GM23248 (cell line): Measurements from ENCODE around the gene DOC2A. TPM values are rescaled to one million over a fixed set of nuclear protein-coding genes. Genes with fewer than 3 reads are reported as not detected.

Experiments used
- DNase-seq: peaks from one replicate; pipeline ENCODE4 v3.0.0-alpha.2; 2015
- H2AFZ ChIP-seq: fragments of 200-600 bp; sonication (generic); 2 replicates; pipeline ENCODE4 v1.6.1; 2016; ENCODE audit warnings: antibody characterized with exemption
- H3F3A ChIP-seq: fragments of 200-600 bp; sonication (generic); 2 replicates; pipeline ENCODE4 v1.6.1; 2016; ENCODE audit warnings: mild to moderate bottlenecking, antibody characterized with exemption, mixed run types; ENCODE audit not compliant: insufficient read depth
- H3K27ac ChIP-seq: fragments of 200-600 bp; sonication (generic); 2 replicates; pipeline ENCODE4 v1.5.1; 2016; ENCODE audit warnings: mild to moderate bottlenecking
- H3K27me3 ChIP-seq: fragments of 200-600 bp; sonication (generic); replicated peaks from 2 replicates; pipeline ENCODE4 v1.6.1; 2016; ENCODE audit warnings: mild to moderate bottlenecking; ENCODE audit not compliant: insufficient read depth
- H3K36me3 ChIP-seq: fragments of 200-600 bp; sonication (generic); 2 replicates; pipeline ENCODE4 v1.6.1; 2016; ENCODE audit warnings: low read depth, mild to moderate bottlenecking
- H3K4me1 ChIP-seq: fragments of 200-600 bp; sonication (generic); 2 replicates; pipeline ENCODE4 v1.6.1; 2016; ENCODE audit warnings: mild to moderate bottlenecking; ENCODE audit not compliant: insufficient read depth
- H3K4me2 ChIP-seq: fragments of 200-600 bp; sonication (generic); one replicate; pipeline ENCODE4 v1.6.1; 2016; ENCODE audit warnings: mild to moderate bottlenecking; ENCODE audit not compliant: unreplicated experiment
- H3K4me3 ChIP-seq: fragments of 200-600 bp; sonication (generic); 2 replicates; pipeline ENCODE4 v1.5.1; 2016; ENCODE audit warnings: mild to moderate bottlenecking
- H3K79me2 ChIP-seq: fragments of 200-600 bp; sonication (generic); 2 replicates; pipeline ENCODE4 v1.6.1; 2016; ENCODE audit warnings: mild to moderate bottlenecking; ENCODE audit not compliant: insufficient read depth
- H3K9ac ChIP-seq: fragments of 200-600 bp; sonication (generic); 2 replicates; pipeline ENCODE4 v1.6.1; 2016; ENCODE audit warnings: mild to moderate bottlenecking
- H3K9me2 ChIP-seq: fragments of 200-600 bp; sonication (generic); 2 replicates; pipeline ENCODE4 v1.6.1; 2016; ENCODE audit warnings: mixed run types, mild to moderate bottlenecking, moderate library complexity; ENCODE audit not compliant: insufficient read depth
- H3K9me3 ChIP-seq: fragments of 200-600 bp; sonication (generic); one replicate; pipeline ENCODE4 v1.6.1; 2017; ENCODE audit warnings: low read depth
- H4K20me1 ChIP-seq: fragments of 200-600 bp; sonication (generic); 2 replicates; pipeline ENCODE4 v1.6.0; 2016; ENCODE audit not compliant: insufficient read depth
- EZH2 ChIP-seq: fragments of 200-600 bp; sonication (generic); IDR thresholded peaks from 2 replicates; pipeline ENCODE4 v1.6.1; 2018; ENCODE audit warnings: antibody characterized with exemption, mild to moderate bottlenecking; ENCODE audit not compliant: insufficient read depth, poor library complexity, severe bottlenecking
- EZH2phosphoT487 ChIP-seq: fragments of 200-600 bp; sonication (generic); IDR thresholded peaks from 2 replicates; pipeline ENCODE4 v1.6.1; 2018; ENCODE audit warnings: antibody characterized with exemption, moderate library complexity, mild to moderate bottlenecking, low read depth; ENCODE audit not compliant: insufficient read depth
- WGBS, 2 experiments: methylation state at CpG; one replicate each; pipeline ENCODE4 v1.1.6; 2015 to 2017; ENCODE audit warnings: low lambda C conversion rate in 2 of 2, low coverage in 1 of 2; ENCODE audit errors: missing lambda C conversion rate in 2 of 2; 5-methylcytosine and 5-hydroxymethylcytosine counted together
- in situ Hi-C: fragments of 300-500 bp; cut with MboI; formaldehyde crosslinking; loops from 2 replicates; pipeline ENCODE4 v1.15.0; 2020
- polyA plus RNA-seq: library from polyadenylated mRNA; unstranded; fragments of >200 nt; fragmentation: Nextera tagmentation; extraction: Ambion mirVana; gene quantifications from 2 replicates; pipeline ENCODE4 v1.2.1, GENCODE V29; 2016
- total RNA-seq: library from RNA; depleted of rRNA; stranded (reverse); fragments of >200 nt; shearing (Covaris generic); gene quantifications from 2 replicates; pipeline ENCODE4 v1.2.3, GENCODE V29; 2014

DOC2A gene
- total and polyA plus RNA-seq, 2 experiments from 2014 or later, result not detected

DNA sequence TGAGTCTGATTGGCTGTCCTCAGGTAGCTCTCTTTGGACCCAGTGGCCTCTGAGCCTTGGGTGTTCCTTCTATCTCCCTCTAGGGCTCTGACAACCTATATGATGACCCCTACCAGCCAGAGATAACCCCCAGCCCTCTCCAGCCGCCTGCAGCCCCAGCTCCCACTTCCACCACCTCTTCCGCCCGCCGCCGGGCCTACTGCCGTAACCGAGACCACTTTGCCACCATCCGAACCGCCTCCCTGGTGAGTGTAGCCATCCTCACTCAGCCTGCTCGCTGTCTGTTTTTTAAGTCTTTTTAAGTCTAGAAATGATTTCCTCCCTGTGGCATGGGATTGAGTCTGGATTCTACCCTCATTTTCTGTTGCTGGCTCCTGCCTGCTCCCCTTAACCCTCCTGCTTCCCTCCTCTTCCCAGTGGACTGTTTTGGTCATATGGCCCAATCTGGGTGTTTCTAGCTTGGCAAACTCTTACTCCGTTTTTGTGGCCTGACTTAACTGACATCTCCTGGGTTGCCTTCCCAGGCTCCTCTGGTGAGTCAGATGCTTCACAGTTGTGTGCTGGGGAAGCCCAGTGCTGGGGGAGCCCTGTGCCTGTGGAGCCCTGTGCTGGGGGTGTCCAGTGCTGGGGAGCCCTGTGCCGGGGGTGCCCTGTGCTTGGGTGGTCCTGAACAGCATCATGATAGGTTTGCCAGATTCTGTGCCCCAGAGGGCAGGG, 27.2 kb downstream of the DOC2A start:
- Histone ChIP-seq H3K4me1 (no peaks in the 10 kb centered on the region), H3K4me2 (no peak overlapping the region), H3K36me3 (peaks cover 45% of the 10 kb centered on the region; the same call in 1 of the 2 replicates), H3K27me3 (no peaks in the 10 kb centered on the region), H3K9ac (0 out of 2 replicates have a peak overlapping the region, but pooled peaks have one; percentile 5), H3F3A (no peaks in the 10 kb centered on the region), H3K27ac (peak overlapping the region; percentile 30; the same call in 1 of the 2 replicates), H4K20me1 (no peaks in the 10 kb centered on the region), H2AFZ (no peak overlapping the region), H3K4me3 (no peak overlapping the region), H3K79me2 (peaks cover 18% of the 10 kb centered on the region), H3K9me3 (no peaks in the 10 kb centered on the region), H3K9me2 (no peaks in the 10 kb centered on the region)
- WGBS, 2 experiments, result 85 to 90% methylated on average over 12 of the region's 12 CpGs
- DNase-seq, result peak; percentile 73
- in situ Hi-C loops, result no loop called here
- no peak for TF ChIP-seq EZH2
- TF ChIP-seq EZH2phosphoT487, result no peak

DNA sequence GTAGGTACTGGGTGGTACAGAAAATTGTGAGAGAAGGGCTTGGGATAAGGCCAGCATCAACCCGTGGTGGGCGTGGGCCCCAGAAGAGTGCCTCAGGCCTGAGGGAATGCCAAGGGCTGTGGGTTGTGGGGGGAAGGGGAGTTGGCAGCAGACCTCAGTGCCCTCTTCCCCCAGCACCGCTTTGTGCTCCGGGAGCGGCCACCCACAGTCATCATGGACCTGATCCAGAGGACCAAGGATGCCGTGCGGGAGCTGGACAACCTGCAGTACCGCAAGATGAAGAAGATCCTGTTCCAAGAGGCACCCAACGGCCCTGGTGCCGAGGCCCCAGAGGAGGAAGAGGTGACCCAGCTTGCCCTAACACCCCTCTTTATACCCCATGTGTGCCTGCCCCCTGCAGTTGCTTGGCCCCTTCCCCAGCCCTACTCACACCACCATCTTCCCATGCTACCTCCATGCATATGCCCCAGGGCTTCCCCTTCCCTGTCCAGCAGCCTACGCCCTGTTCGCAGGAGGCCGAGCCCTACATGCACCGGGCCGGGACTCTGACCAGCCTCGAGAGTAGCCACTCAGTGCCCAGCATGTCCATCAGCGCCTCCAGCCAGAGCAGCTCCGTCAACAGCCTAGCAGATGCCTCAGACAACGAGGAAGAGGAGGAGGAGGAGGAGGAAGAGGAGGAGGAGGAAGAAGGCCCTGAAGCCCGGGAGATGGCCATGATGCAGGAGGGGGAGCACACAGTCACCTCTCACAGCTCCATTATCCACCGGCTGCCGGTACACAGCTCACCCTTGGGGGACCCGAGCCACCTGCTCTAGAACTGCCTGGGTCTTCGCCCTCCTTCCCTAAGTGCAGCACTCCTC, 28.0 kb downstream of the DOC2A start:
- Histone ChIP-seq H3K79me2 (peaks cover 26% of the 10 kb centered on the region), H3K9me3 (no peaks in the 10 kb centered on the region), H3K4me3 (no peak overlapping the region), H3K9me2 (no peaks in the 10 kb centered on the region), H3K9ac (no peak overlapping the region), H3K4me1 (no peaks in the 10 kb centered on the region), H3K27ac (no peak overlapping the region), H4K20me1 (no peaks in the 10 kb centered on the region), H3K27me3 (no peaks in the 10 kb centered on the region), H3K36me3 (peaks cover 45% of the 10 kb centered on the region; the same call in 1 of the 2 replicates), H3F3A (no peaks in the 10 kb centered on the region), H2AFZ (no peak overlapping the region), H3K4me2 (no peak overlapping the region)
- WGBS, 2 experiments, result 81 to 82% methylated on average over 23 to 24 of the region's 24 CpGs
- no peak for TF ChIP-seq EZH2phosphoT487
- no peak for TF ChIP-seq EZH2
- in situ Hi-C loops, result no loop called here
- DNase-seq, result no peak

DNA sequence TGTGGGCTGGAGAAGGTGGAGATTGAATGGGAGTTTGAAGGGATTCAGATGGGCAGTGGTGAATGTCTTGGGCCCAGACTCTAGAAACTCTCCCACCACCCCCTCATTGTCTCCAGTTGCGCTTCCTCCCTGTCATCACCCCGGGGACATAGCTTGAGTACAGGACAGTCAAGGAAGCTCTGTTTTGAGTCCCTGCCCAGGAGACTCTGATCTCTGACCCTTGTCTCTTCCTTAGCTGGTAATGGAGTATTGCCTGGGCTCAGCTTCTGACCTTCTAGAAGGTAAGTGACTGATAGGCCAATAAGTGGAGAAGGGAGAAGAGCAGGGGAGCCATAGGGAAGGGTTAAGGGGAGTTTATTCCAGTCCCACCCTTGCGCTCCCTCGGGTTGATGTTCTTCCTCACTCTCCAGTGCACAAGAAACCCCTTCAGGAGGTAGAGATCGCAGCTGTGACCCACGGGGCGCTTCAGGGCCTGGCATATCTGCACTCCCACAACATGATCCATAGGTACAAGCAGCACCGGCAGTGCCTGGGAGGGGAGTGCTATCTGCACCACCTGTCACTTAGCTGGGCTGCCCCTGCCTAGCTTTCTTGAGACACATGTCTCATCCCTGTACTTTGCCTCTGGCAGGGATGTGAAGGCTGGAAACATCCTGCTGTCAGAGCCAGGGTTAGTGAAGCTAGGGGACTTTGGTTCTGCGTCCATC, 32.1 kb downstream of the DOC2A start:
- Histone ChIP-seq H3K4me1 (peaks cover 20% of the 10 kb centered on the region), H3K36me3 (peaks cover 30% of the 10 kb centered on the region; the same call in 1 of the 2 replicates), H3K4me2 (no peak overlapping the region), H3K9me3 (no peaks in the 10 kb centered on the region), H3K4me3 (no peak overlapping the region), H2AFZ (no peak overlapping the region), H3K9me2 (no peaks in the 10 kb centered on the region), H3K9ac (no peak overlapping the region), H3K79me2 (peaks cover 61% of the 10 kb centered on the region), H3K27me3 (no peaks in the 10 kb centered on the region), H3K27ac (no peak overlapping the region), H3F3A (no peaks in the 10 kb centered on the region), H4K20me1 (no peaks in the 10 kb centered on the region; the same call in 1 of the 2 replicates)
- WGBS, 2 experiments, result 93 to 94% methylated on average over 9 of the region's 9 CpGs
- TF ChIP-seq EZH2phosphoT487, result no peak
- no peak for TF ChIP-seq EZH2
- in situ Hi-C loops, result loop anchor here (10.0 kb wide), 1 partner anchor 46 kb away; the partner anchor contains the start of gene C16orf92
- DNase-seq, result no peak

DNA sequence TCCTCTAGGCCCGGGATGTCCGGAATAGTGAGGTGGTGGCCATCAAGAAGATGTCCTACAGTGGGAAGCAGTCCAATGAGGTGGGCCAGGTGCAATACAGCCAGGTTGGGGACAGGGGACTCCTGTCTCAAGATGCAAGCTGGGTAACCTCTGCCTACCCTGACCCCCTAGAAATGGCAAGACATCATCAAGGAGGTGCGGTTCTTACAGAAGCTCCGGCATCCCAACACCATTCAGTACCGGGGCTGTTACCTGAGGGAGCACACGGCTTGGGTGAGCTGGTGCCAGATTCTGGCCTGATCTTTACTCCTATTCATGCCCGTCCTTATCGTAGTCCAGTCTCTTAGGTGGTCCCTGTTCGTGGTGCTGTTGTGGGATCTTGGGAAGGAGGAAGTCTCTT, 32.7 kb downstream of the DOC2A start:
- H3K79me2 ChIP-seq, result peaks cover 61% of the 10 kb centered on the region
- WGBS, 2 experiments, result 97 to 99% methylated on average over 9 of the region's 9 CpGs

More for the DNA sequence above, 32.7 kb downstream of the DOC2A start:
- DNase-seq, result no peak
- TF ChIP-seq EZH2phosphoT487, result no peak
- TF ChIP-seq EZH2, result no peak
- H3K4me3 ChIP-seq, result no peak overlapping the region
- no peak overlapping the region for H3K4me2 ChIP-seq
- no peak overlapping the region for H3K27ac ChIP-seq
- 0 out of 2 replicates have a peak, but pooled peaks cover under 1% of the 10 kb centered on the region for H3F3A ChIP-seq
- H3K4me1 ChIP-seq, result peaks cover 20% of the 10 kb centered on the region
- no peak overlapping the region for H3K9ac ChIP-seq
- H3K9me3 ChIP-seq, result no peaks in the 10 kb centered on the region
- in situ Hi-C loops, result loop anchor here (10.0 kb wide), 1 partner anchor 47 kb away; the partner anchor contains the start of gene C16orf92
- H3K27me3 ChIP-seq, result no peaks in the 10 kb centered on the region
- peaks cover 25% of the 10 kb centered on the region; the same call in 1 of the 2 replicates for H3K36me3 ChIP-seq
- H4K20me1 ChIP-seq, result no peaks in the 10 kb centered on the region; the same call in 1 of the 2 replicates
- no peaks in the 10 kb centered on the region for H3K9me2 ChIP-seq
- no peak overlapping the region for H2AFZ ChIP-seq
